Thyroid gland (tissue), 4 donors: Measurements from ENCODE around the gene ARHGEF10L.

ENCODE experiments used
- POLR2A ChIP-seq, 2 donors: fragments of 450-650 bp; IDR thresholded peaks; one replicate each; pipeline ENCODE4 v1.6.1; 2017; ENCODE audit warnings: antibody characterized with exemption in 2 of 2, mild to moderate bottlenecking in 2 of 2, moderate library complexity in 1 of 2
- TF ChIP-seq, protein P1 (sequence below), 6 experiments: fragments of 200-600 bp in 3 of 6; fragments of 450-650 bp in 3 of 6; sonication (generic) in 3 of 6; IDR thresholded peaks; one replicate each; pipeline ENCODE4 v1.5.1; 2016 to 2019; ENCODE audit warnings: antibody characterized with exemption in 6 of 6, mild to moderate bottlenecking in 2 of 6, inconsistent platforms in 1 of 6, moderate library complexity in 1 of 6

DNA sequence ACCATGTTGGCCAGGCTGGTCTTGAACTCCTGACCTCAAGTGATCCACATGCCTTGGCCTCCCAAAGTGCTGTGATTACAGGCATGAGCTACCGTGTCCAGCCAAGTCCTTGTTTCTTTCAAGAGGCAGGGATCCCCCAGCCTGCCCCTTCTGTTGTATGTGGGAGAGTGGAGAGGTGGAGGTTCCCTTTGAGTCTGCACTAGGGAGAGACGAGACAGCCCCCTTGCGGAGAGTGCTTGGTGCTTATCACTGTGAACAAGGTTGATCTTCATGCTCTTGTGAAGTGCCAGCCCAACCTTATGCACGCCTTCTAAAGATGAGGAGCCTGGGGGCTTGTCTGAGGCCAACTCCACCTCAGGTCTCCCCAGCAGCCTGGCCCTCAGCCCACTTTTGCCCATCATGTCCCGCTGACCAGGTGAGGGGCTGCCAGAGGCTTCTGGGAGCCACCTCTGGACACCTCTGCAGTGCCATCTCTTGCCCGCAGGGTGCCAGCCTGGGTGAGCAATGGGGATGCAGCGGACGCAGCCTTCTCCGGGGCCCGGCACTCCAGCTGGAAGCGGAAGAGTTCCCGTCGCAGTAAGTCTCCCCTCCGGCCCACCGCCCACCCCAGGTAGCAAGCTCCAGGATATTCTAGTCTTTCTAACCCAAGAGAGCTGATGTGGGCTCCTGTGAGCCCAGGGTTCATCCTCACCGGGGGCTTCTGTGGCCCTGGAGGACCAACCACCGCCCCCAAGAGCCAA is 62.3 kb downstream of the ARHGEF10L start:
- no peak for TF ChIP-seq POLR2A (IDR thresholded peaks at IDR 0.05)
- TF ChIP-seq, protein P1, sequence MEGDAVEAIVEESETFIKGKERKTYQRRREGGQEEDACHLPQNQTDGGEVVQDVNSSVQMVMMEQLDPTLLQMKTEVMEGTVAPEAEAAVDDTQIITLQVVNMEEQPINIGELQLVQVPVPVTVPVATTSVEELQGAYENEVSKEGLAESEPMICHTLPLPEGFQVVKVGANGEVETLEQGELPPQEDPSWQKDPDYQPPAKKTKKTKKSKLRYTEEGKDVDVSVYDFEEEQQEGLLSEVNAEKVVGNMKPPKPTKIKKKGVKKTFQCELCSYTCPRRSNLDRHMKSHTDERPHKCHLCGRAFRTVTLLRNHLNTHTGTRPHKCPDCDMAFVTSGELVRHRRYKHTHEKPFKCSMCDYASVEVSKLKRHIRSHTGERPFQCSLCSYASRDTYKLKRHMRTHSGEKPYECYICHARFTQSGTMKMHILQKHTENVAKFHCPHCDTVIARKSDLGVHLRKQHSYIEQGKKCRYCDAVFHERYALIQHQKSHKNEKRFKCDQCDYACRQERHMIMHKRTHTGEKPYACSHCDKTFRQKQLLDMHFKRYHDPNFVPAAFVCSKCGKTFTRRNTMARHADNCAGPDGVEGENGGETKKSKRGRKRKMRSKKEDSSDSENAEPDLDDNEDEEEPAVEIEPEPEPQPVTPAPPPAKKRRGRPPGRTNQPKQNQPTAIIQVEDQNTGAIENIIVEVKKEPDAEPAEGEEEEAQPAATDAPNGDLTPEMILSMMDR (IDR thresholded peaks at IDR 0.05): peak in 1 of 6 experiments; percentile 6
